ENCODE data around the gene FOXP1.

- TF ChIP-seq CTCF (IDR thresholded peaks at IDR 0.05; ENCODE audit: low read depth, low read length, poor library complexity, severe bottlenecking) (no peak), EZH2phosphoT487 (IDR thresholded peaks at IDR 0.05; ENCODE audit: borderline replicate concordance, low read length) (no peak)
Observed at GRCh38 chr3:71076361-71077002, 507.0 kb downstream of the FOXP1 start.
